Neutrophil (primary cell): ENCODE measurements around the gene GOLT1A.

Source experiments
- H3K27ac ChIP-seq: fragments of 200-600 bp; sonication (generic); 2 replicates; pipeline ENCODE4 v1.5.1; 2016; ENCODE audit warnings: mild to moderate bottlenecking, moderate library complexity
- H3K27me3 ChIP-seq: fragments of 200-600 bp; sonication (generic); 2 replicates; pipeline ENCODE4 v1.6.0; 2016; ENCODE audit warnings: mild to moderate bottlenecking
- H3K36me3 ChIP-seq: fragments of 200-600 bp; sonication (generic); 2 replicates; pipeline ENCODE4 v1.5.1; 2017
- H3K4me1 ChIP-seq, 2 experiments: fragments of 200-600 bp in 1 of 2; sonication (generic) in 1 of 2; 1 replicate in 1 of 2; 2 replicates in 1 of 2; pipeline versions ENCODE4 v1.5.1 to v1.6.1; 2013 to 2016; ENCODE audit warnings: low read depth in 1 of 2, low read length in 1 of 2, mild to moderate bottlenecking in 1 of 2, moderate library complexity in 1 of 2; ENCODE audit not compliant: control insufficient read depth in 1 of 2, insufficient read depth in 1 of 2
- H3K4me3 ChIP-seq, 2 experiments: fragments of 200-600 bp in 1 of 2; sonication (generic) in 1 of 2; 1 replicate in 1 of 2; 2 replicates in 1 of 2; pipeline ENCODE4 v1.5.1; 2013 to 2016; ENCODE audit warnings: low read depth in 1 of 2, low read length in 1 of 2, mild to moderate bottlenecking in 1 of 2, moderate library complexity in 1 of 2
- H3K9me3 ChIP-seq: fragments of 200-600 bp; sonication (generic); 2 replicates; pipeline ENCODE4 v1.5.1; 2016
- TF ChIP-seq, protein P1 (sequence below): fragments of 200-600 bp; sonication (generic); IDR thresholded peaks from 2 replicates; pipeline ENCODE4 v1.5.1; 2016; ENCODE audit warnings: antibody characterized with exemption

GOLT1A gene

DNA sequence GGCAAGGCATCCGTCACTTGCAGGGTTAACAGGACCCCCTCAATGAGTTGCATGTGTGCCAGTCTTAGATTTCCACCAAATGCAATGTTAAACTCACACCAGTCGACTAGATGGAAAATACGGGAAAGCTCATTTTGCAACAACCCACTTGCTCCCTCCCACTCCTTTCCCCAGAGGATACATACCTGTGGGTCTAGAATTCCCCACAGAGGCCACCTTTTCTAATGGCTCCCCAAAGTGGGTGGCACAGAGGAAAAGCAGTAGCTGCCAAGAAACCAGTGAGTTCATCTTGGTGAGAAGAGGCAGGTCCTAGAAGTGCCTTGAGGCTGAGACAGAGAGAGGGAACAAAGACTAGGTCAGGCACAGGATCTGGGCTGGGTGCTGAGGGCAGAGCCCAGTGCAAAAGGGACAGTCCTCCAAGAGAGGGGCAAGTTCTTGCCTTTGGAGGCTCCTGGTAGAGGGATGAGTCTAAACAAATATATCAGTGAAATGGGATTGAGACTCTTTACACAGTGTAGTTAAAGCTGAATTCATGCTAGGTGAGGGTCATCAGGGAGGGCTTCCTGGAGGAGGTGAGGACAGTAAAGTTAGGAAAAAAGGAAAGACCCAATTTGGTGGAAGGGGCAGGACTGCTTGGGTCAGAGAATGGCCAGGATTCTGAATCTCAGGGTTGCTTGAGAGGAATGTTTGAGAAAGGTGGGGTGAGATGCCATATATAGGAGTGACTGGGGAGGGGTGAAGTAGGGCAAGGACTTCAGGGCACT, 21.0 kb downstream of the GOLT1A start:
- Histone ChIP-seq H3K36me3 (no peaks in the 10 kb centered on the region), H3K27me3 (peaks cover 91% of the 10 kb centered on the region), H3K4me3 (no peak overlapping the region), H3K4me1 (peaks cover 6 to 15% of the 10 kb centered on the region in 2 experiments), H3K9me3 (no peaks in the 10 kb centered on the region), H3K27ac (no peak overlapping the region)
- TF ChIP-seq, protein P1, sequence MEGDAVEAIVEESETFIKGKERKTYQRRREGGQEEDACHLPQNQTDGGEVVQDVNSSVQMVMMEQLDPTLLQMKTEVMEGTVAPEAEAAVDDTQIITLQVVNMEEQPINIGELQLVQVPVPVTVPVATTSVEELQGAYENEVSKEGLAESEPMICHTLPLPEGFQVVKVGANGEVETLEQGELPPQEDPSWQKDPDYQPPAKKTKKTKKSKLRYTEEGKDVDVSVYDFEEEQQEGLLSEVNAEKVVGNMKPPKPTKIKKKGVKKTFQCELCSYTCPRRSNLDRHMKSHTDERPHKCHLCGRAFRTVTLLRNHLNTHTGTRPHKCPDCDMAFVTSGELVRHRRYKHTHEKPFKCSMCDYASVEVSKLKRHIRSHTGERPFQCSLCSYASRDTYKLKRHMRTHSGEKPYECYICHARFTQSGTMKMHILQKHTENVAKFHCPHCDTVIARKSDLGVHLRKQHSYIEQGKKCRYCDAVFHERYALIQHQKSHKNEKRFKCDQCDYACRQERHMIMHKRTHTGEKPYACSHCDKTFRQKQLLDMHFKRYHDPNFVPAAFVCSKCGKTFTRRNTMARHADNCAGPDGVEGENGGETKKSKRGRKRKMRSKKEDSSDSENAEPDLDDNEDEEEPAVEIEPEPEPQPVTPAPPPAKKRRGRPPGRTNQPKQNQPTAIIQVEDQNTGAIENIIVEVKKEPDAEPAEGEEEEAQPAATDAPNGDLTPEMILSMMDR: no peak

DNA sequence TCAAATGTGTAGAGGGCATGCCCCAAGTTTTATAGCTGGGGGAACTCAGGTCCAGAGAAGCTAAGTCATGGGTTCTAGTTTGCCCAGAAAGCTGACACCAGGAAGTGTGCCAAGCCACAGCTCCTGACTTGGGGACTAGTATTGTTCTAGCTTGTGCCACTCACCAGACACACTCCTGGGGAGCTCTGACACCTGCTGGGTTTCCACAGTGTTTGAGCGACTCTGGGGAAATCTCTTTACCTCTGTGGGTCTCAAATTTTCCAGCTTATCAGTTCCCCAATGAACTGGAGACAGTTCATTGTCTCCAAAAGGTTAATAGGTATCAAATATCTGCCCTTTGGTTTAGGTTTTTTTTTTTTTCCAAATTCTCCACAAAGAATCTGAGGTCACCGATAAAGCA, 21.7 kb downstream of the GOLT1A start:
- Histone ChIP-seq H3K4me1 (peaks cover 6 to 15% of the 10 kb centered on the region in 2 experiments), H3K27me3 (peaks cover 92% of the 10 kb centered on the region), H3K27ac (no peak overlapping the region), H3K9me3 (no peaks in the 10 kb centered on the region), H3K36me3 (no peaks in the 10 kb centered on the region), H3K4me3 (no peak overlapping the region)
- TF ChIP-seq, protein P1: no peak

DNA sequence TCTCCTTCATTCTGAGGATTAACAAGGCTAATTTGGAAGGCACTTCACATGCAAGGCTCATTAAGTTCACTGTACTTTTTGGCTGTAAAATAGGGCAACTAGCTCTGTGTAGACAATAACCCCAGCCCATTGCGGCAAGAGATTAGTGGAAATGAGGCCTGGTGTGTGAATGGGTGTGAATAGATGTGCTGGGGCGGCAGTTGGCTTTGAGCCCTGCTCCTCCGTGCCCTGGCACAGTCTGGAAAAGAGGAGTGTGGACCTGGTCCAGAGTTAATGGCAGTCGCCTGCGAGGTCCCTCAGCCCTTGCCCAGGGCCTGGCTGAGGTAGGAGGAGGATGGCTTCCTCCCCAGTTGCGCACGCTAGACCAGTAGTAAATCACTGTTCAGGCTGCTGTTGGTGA, 22.3 kb downstream of the GOLT1A start:
- no peaks in the 10 kb centered on the region for H3K36me3 ChIP-seq
- H3K27ac ChIP-seq: no peak overlapping the region
- H3K4me3 ChIP-seq: no peak overlapping the region
- peaks cover 6 to 15% of the 10 kb centered on the region in 2 experiments for H3K4me1 ChIP-seq
- peaks cover 92% of the 10 kb centered on the region for H3K27me3 ChIP-seq
- TF ChIP-seq, protein P1: no peak
- H3K9me3 ChIP-seq: no peaks in the 10 kb centered on the region

- TF ChIP-seq, protein P1: no peak
- Histone ChIP-seq H3K4me1 (peaks cover 6 to 15% of the 10 kb centered on the region in 2 experiments), H3K36me3 (no peaks in the 10 kb centered on the region), H3K27me3 (peaks cover 94% of the 10 kb centered on the region), H3K4me3 (peak overlapping the region in 1 of 2 experiments; percentile 44), H3K9me3 (no peaks in the 10 kb centered on the region), H3K27ac (no peak overlapping the region)
Measured at GRCh38 chr1:204190212-204191211, 23.3 kb downstream of the GOLT1A start.

DNA sequence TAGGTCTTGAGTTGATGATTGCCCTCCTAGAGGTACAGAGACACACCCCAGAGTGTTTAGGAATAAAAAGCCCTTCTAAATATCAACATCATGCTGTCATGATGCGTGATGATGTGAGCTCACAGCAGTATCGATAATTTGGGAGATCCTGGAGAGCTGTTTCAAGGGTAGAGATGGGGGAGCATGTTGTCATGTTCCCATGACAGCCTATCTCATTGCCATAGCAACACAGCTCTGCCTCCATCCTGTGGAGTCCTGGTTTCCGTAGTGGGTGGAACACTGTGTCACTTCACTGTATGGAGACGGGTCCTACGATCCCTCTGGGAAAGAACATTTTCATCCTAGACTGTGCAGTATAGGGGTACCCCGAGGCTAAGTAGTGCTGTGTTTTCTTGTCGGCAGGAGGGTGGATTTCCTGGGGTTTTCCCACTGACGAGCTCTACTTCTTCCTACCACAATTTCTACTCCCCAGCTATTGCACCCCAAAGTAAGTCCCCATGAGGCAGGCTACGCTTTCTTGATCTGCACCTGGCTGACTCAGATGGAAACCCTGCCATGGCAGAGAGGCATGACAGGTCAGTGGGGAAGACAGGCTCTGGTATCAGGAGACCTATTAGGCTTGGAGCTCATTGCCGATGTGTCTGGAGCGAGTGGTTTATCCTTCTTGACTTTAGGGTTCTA, 24.7 kb downstream of the GOLT1A start:
- Histone ChIP-seq H3K27ac (no peak overlapping the region), H3K4me3 (no peak overlapping the region), H3K9me3 (no peaks in the 10 kb centered on the region), H3K4me1 (peaks cover 6 to 15% of the 10 kb centered on the region in 2 experiments), H3K36me3 (no peaks in the 10 kb centered on the region), H3K27me3 (peaks cover 85% of the 10 kb centered on the region)
- TF ChIP-seq, protein P1: no peak
